GM21786 (cell line): ENCODE measurements around the gene LTB4R2.
"Not testable (repeated sequence)": the region's sequence is repeated elsewhere in the genome, so short reads cannot be mapped to it uniquely, and the experiment has no call there.

Experiments
- ATAC-seq: cut with Tn5 transposase; IDR thresholded peaks from one replicate; pipeline ENCODE4 v1.9.1; 2021; ENCODE audit not compliant: unreplicated experiment

LTB4R2 gene

DNA sequence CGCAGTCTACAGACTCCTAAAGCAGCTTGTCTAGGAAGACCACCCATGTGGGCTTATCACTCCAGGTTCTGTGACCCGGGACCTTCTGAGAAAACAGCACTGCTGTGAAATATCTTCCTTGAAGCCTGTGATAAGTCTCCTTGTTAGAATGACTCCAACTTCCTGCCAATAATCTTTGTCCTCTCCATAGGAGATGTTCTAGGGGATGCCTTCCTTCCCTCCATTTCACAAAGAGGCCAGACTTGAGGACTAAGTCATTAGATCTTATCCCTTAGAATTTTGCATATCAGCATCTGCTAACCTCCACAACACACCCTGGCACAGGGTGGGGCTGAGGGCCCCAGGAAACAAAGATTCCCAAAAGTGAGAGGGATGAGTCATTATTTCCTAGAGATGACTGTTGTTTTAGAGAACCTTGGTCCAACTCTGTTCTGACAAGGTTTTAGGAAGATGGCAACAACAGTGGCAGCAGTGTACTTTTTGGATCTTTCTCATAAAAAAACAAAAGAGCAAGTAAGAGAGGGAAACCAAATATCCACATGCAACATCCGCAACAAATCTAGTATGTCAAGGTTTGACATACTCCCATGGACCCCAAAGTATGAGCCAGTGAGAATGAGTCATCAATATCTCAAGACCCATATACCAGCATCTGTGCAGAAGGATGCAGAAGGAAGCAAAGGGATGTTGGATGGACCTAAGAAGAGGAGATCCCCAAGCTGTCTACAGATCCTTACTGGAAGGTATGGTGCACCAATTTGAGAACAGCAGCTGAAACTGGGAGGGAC is 7.4 kb downstream of the LTB4R2 start:
- no peak for ATAC-seq

DNA sequence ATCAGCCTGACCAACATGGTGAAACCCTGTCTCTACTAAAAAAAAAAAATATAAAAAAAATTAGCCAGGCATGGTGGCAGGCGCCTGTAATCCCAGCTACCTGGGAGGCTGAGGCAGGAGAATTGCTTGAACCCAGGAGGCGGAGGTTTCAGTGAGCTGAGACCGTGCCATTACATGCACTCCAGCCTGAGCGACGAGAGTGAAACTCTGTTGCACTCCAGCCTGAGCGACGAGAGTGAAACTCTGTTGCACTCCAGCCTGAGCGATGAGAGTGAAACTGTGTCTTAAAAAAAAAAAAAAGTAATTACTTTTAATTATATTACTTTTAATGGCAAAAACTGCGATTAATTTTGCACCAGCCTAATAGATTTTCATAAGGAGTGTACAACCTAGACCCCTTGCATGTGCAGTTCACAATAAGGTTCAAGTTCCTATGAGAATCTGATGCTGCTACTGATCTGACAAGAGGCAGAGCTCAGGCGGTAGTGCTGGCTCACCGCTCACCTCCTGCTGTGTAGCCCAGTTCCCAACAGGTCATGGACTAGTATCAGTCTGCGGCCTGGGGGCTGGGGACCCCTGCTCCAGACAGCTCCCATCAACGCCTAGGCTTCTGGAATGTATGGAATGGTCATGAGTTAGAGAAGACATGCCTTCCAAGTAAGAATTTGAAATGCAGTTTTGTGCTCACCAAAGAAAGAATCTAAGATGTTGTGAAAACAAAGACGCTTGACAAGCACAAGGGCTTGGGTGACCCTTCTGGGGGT is 11.5 kb downstream of the LTB4R2 start:
- ATAC-seq: no peak

DNA sequence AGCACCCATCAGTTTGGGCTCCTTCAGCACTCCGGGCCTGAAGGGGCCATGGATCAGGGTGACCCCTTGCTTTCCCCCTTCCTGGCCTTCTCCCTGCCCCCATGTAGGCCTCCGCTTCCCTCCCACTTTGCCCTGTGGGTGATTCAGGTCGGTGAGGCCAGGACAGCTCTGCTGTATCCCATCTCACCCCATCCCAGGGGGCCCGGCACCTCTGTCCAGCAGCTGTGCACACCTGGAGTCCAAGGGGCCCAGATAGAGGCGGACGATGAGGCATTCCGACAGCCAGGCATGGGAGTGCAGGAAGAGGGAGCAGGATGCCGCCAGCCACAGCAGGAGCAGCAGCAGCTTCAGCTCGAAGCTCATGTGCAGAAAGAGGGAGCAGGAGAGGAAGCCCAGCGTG is 12.7 kb downstream of the LTB4R2 start:
- ATAC-seq: no peak

DNA sequence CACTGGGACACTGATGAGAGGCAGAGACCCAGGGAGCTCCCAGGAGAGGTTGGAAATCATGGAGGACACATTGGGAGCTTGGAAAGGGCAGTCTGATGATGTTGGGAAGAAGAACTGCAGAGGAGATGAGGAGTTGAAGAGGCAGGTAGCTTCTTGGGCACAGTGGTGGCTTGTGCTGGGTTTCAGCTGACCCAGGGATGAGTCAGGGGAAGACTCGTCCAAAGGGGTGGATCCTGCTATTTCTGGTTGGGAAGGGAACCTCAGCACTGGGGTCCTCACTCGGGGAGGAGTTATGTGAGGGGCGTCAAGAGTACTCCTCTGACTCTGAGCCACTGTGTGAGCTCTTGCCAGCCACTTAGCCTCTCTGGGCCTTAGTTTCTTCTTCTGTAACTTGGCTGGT is 13.4 kb downstream of the LTB4R2 start:
- ATAC-seq: no peak

DNA sequence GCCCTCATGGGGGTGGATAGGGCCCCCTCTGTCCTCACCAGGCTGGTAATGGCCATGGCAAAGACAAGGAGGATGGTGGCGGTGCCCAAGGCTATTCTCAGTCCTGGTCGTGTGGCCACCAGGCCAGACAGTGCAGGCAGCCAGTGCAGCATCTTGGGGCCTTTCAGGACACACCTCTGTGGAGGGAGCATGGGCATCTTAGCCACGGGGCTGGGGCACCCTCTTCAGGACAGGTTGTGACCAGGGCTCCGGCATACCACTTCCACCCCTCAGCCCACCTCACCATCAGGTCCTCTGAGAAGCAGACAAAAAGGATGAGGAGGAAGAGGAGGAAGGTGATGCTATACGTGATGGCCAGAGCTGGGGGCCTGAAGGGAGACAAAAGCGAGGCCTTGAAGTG is 14.1 kb downstream of the LTB4R2 start:
- ATAC-seq: no peak

DNA sequence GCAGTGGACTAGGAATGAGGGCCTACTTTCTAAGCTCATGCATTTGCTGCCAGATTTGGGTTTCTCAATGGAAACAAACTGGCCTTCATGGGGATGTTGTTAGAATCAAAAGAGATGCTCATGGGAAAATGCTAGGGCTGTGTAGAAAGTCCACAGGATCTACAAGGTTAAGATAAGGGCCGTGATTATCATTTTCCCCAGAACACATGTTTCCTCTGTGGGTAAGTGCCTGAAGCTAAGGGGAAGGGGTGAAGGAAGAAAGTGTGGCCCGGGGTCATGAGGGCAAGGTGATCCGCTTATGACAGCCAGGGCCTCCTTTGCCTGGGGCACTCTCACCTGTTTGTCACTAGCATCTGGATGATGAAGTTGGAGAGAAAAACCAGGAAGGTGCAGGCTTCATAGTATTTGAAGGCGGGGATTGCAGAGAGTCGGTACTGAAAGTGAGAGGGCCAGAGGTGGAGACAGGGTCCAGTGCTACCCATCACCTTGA is 15.1 kb downstream of the LTB4R2 start:
- ATAC-seq: no peak

DNA sequence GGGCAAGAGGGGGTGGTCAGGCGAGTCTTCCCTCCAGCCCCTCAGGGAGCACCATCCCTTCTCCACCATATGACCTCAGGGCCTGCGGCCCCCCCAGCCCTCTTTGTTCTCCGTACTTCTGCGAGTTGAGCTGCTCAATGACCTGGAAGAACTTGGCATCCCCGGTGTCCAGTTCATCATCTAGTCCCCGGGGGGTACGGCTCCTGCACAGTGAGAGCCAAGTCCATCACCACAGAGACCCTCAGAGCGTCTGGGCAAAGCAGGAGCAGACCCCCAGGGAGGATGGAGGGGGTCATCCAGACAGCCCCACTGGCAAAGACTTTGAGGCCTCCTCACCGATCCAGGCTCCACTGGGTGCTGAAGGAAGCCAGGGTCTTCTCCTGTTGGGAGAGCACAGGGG is 16.0 kb downstream of the LTB4R2 start:
- no peak for ATAC-seq

DNA sequence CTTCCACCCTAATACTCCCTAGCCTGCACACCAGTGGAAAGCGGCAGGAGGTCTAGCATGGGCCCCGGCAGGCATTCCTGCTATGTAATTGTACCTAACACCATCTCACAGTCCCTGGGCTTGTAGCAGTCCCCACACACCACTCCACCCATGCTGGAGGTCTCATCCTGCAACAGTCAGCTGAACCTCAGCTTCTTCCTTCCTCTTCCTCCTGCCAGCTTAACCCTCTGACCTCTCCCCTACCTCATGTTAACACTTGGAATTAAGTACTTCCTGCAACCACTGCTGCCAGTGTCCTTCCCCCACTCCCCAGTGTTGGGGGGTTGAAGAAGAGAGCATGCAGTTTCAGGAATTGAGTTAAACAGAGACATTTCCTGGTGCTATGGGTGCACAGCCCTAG is 17.4 kb downstream of the LTB4R2 start:
- ATAC-seq: no peak

DNA sequence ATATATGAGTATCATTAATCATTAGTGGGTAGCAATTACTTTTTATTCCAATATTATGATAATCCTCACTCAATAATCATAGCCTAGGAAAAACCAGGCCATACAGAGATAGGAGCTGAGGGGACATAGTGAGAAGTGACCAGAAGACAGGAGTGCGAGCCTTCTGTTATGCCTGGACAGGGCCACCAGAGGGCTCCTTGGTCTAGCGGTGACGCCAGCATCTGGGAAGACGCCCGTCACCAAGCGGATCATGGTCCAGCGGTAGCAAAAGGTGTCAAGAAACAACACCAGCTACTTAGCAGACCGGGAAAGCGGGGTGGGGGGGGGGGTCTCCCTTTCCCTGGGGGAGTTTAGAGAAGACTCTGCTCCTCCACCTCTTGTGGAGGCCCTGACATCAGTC is 18.0 kb downstream of the LTB4R2 start:
- ATAC-seq: not testable (repeated sequence)

DNA sequence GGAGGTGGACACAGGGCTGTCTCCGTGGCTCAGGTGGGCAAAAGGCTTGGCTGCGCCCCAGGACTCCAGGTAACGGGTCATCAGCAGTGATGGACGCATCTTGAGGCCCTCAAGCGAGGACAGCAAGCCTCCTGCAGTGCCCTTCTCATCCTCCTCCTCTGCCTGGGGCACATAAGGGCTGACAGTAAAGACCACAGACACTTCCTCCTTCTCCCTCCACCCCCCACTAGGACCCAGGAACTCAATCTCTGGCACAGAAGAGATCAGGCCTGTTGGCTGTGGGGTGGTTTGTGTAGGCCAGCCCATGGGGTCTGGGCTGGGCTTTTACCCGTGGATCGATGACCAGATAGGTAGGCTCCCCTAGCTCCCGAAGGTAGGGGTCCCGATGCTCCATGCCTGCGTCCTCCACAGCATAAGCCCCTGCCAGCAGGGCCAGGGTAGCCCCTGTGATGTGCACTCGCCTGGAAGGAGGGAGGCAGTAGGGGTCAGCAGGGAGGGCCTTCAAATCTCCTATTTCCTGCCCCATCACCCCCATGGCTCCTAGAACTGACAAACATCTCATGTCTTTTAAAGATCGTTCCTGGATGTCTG is 19.2 kb downstream of the LTB4R2 start:
- no peak for ATAC-seq

DNA sequence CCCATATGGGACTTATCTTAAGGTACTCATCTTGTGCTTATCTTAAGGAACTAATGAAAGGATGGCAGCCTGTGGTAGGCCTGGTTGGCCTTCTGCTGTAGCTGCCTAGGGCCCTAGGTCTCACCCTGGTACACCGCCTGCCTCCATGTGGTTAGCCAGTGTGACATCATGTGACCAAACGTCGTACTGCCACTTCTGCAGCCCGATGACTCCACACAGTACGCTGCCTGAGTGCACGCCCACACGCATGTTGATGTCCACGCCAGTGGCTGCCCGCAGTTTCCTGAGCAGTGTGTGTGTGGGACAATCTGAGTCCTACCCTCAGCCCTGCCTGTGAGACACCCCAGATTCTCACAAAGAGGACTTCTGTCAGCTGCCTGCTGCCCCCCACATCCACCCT is 19.8 kb downstream of the LTB4R2 start:
- no peak for ATAC-seq

DNA sequence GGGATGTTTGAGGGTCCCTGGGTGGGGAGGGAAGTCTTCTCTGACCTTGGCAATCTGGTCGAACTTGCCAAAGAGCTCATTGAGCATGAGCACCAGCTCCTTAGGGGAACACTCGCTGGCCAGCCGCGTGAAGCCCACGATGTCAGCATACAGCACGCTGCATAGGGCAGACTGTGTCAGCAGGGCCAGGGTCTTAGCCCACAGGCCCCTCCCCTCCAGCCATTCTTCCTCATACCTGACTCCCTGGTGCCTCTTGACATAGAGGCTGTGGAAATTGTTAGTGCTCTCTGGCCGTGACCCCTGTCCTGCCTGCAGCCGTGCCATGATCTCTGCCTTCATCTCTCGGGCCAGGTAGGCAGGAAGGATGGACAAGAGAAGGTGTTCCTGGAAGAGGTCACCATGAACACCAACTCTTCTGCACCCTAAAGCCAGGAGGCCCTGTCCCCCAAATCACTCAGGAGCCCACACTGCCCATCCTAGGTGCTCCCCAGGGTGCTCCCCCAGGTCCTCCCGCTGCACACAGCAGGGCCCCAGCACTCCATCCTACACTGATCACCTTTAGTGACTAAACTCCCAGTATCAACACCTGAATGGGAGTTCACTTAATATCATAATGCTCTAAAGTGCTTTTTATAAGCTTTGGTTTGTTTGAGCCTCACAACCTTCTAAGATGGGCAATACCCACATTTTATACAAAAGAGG is 21.2 kb downstream of the LTB4R2 start:
- ATAC-seq: no peak

DNA sequence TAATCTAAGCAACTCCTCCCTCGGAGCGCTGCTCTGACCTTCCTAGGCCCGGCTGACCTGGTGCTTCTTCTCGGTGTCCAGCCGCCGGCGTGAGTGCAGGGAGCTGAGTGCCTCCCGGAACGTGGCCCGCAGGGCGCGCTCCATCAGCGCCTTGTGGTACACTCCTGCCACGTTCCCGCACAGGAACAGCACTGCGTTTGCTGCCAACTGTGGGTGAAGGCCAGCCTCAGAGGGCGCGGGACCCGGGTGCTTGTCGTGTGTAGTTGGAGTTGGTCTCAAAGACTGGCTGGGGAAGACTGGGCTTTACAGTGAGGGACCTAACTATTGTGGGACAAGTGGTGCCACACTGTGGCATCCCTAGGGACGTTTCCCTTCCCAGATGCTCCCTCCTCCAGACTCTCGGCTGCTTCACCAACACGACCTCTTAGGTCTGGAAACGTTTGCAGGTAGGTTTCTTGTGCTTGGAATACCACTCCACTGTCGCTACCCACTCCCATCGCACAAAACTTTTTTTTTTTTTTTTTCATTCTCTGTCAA is 21.9 kb downstream of the LTB4R2 start:
- no peak for ATAC-seq

DNA sequence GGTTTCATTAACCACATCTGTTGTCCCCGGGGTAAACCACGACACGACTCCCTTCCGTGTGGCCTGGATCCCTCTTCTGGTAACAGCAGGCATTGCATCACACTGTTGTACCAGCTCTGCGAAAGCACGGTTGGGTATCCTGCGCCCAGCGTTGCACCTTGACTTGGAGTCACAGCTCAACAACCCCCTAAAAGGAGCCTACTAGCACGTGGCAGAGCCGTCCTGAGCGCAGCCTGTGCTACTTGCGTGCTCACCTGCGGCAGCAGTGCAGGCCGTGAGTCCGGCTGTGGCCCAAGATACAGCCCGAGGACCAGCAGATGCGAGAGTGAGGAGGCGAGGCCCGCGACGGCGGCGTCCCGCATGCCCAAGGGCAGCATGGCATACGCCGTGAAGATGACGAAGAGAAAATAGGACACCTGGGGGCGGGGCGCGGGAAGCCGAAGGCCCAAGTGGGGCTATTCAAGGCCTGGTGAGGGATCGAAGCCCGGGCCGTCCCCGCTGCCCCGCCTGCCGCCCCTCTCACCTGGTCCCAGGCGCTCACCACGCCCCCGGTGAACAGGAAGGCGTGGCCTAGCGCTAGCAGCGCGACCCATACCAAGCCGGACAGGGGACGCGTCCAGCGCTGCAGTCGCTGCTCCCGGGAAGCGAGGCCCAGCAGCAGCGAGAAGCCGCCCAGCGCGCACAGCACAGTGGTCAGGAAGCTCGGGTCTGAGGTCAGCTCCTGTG is 22.5 kb downstream of the LTB4R2 start:
- ATAC-seq: peak; percentile 66

DNA sequence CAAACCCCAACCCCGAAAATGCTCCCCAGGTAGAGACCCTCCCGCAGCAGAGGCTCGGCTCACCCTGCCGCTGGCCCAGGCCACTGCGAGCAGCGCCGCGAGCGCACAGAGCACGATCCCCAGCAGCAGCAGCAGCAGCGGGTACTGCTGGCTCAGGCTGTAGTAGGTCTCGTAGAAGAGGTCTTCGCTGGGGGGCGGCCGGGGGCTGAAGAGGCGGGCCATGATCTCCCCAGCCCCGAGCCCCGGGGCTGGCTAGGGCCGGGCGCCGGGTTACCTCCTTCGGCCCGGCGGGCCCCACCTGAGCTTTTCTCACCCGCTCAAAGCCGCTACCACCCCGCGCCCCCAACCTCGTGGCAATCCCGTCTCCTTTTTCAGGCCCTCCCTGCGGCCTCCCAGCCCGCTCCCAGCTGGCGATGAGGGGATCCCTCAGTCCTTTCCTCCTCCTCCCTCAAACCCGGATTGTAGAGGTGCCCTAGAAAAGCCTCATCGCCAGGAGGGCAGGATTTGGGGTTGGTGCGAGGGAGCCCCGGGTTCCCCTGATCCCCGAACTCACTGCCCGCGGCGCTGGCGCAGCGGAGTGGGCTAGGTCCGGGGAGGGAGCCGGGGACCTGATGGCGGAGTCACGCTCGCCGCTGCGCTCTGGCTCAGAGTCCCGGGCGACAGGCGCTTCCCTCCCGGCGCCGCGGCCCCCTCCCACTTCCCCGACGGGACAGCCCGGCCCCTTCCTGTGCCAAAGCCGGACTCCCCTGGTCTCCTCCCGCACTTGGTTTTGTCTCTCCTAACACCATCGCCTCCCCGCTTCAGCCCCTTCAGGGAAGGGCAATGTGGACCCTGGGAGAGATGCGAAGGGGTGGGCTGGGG is 24.7 kb downstream of the LTB4R2 start, which contains the start of gene ADCY4:
Gene ADCY4 (minus strand): TSS at position 641 of the 861 bp plus-strand sequence. CDS start 419 bp downstream, at position 222.
- ATAC-seq: no peak

DNA sequence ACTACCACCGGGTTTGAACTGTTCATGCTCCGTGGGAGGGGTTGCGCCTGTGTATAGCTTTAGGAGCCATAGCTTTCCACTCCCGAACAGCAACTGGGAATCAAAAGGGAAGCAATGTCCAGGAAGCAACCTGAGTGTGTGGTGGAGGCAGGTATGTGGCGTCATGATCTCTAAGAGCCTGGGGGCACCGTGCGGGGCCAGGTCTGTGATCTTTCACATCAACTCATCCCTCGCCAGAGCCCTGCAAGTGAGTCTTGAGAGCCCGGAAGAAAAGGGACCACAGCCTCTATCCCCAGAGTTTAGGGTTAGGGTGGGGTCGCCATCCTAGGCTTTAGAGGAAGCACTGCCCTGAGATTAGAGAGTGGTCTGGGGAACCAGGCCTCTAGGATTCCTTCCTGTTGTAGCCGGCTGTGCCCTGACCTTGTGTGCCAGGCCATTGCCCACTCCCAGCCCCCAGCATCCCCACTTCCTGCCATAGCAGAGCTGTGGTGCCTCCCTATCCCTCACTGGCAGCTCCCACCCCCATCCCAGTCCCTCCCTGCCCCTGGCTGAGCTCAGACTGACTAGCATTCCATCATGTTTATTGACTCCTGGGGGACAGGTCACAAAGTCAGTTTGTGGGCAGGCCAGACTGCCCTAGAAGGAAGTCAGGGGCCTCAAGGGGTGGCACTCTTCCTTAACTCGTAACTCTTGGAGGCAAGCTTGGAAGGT is 25.7 kb downstream of the LTB4R2 start:
- no peak for ATAC-seq

DNA sequence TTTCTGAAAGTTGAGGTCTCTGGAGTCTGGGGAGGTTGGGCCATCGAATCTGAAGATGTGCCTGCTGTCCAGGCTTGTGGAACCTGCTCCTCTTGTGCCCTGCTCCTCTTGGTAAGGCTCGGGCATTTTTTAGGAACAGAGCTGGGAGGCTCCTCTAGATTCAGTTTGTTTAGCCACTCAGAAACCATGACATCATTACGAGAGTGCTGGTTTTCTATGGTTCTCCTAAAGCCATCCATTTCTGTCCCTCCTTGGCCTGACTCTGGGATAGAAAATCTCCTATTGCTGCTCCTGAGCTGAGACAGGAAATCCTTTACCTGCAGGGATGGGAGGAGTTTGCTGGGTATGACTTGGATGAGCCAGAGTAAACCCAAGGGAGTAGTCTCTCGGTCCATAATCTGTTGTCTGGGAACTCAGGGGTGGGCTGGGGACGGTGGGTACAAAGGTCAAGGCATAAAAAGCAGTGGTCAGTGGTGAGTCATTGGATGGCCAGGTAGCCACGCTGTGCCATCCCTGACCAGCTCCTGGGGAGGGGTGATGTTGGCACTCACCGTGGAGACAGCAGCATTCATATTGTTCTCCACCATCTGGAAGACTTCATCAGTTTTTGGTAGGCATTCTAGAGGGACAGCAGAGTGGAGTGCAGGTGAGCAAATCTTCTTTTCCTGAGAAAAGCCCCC is 27.3 kb downstream of the LTB4R2 start:
- ATAC-seq: no peak

DNA sequence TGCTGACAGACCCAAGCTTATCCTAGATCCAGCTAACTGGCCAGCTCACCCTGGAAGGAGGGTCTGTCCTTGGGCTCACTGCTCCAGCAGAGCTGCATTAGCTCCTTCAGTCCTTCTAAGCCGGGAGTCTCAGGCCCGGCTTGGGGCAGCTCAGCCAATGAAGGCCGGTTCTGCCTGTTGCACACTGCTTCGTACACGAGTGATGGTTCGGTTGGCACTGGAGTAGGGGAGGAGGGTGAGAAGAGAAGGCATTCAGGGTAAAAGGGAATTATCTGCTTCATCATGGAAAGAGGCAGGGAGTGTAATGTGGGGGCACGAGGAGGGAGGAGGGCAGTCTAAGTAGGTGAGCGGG is 27.9 kb downstream of the LTB4R2 start:
- ATAC-seq: no peak
